GM15510 (cell line): ENCODE measurements around the gene OXGR1.

Experiments used
- POLR2A ChIP-seq: IDR thresholded peaks from 3 replicates; pipeline ENCODE4 v1.6.1; 2011; ENCODE audit warnings: borderline replicate concordance; ENCODE audit not compliant: insufficient read length; ENCODE audit errors: extremely low read depth

OXGR1 gene

DNA sequence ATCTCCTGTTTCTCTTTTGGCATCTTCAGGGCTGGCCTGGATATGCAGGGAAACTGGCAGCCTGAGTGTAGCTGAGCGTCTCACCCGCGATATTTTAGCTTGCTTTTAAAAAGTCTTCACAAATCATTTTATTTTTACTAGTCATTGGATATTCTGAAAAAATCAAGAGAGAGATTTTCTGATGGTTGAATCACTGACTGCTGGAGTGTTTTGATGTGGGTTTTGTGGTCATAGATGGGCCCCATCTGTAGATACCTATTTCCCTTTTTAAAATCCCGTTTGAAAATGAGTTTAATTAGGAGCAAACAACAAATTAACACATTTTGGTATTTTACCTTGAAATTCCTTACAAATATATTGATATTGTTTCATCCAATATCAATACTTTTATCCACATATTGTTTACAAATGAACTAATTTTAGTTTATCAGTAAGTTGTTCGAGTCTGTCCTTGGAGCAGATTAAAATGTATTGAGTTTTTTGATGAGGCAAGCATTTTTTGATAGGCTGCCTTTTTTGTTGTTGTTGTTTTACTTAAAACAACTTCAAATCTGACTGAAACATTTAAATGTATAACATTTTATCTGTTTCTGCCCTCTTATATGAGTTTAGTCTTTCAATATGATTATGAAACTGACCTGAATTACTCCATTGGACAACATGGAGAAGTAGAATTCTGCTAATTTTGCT, 21.5 kb upstream of the OXGR1 start:
- TF ChIP-seq POLR2A = no peak

DNA sequence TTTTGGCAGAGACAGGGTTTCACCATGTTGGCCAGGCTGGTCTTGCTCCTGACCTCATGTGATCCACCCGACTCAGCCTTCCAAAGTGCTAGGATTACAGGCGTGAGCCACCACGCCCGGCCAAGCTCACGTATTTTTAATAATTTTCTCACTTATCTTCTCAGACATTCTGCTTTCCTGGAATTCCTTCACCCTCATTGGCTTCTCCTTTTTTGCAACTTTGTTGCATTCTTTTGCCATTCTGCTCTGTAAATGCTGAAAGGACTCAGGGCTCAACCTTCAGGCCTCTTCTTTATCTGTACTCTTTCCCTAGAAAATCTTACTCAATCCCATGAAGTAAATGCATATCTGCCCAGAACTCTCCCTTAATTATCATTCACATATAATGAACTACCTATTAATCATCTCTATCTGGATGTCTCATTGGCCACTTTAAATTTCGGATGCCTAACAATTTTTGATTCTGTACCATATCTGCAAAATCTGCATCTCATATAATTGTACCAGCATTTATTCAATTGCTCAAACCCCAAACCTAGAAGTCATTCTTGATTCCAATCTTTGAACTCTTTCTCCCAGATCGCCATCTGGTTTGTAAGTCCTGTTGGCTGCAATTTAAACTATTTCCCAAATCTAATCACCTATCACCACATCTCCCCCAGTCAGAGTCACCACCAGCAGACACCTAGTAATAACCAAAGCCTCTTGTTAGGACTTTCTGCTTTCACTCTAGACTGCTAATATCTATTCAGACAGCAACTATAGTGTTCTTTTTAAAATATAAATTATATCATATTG, 18.2 kb upstream of the OXGR1 start:
- TF ChIP-seq POLR2A = no peak

DNA sequence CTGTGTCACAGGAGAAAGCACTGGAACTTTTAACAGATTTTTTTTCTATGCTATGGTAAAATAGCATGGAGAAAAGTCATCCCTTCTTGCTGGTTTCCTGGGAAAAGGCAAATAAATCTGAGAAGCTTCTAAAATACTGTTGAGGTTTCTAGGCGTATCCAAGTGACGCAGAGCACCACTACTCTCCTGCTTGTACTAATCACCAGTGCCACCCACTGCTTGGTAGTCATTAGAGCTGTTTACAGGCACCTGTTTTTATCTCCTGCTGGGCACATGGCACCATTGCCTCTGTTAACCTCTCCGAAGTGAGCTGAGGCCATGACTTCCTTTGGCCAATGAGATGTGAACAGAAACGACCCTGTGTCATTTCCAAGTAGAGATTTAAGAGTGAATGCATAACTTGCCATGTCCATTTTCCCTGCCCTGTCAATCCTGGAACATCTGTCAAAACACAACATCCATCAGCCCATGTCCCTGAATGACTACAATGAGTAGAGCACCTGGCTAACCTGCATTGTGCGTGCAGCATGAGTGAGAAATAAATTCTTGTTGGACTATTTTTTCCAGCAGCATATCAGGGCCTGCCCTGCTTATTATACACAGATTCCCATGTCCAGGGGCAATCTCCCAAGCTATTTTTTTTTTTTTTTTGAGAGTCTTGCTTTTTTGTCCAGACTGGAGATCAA, 17.3 kb upstream of the OXGR1 start:
- TF ChIP-seq POLR2A = no peak

DNA sequence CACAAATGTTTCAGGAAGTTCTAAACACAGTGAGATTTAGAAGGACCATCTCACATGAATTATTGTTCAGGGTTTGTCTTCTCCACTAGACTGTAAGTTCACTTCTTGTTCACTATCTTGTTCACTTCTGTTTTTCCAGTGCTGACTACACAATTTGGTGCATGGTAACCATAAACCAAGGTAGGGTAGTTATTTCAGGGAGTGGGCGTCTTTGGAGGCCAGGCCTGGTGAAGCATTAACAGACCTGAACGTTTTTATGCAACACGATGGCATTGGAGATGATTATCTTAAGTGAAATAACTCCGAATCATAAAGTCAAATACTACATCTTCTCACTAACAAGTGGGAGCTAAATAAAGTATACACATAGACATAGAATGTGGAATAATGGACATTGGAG, 14.4 kb upstream of the OXGR1 start:
- no peak for TF ChIP-seq POLR2A

DNA sequence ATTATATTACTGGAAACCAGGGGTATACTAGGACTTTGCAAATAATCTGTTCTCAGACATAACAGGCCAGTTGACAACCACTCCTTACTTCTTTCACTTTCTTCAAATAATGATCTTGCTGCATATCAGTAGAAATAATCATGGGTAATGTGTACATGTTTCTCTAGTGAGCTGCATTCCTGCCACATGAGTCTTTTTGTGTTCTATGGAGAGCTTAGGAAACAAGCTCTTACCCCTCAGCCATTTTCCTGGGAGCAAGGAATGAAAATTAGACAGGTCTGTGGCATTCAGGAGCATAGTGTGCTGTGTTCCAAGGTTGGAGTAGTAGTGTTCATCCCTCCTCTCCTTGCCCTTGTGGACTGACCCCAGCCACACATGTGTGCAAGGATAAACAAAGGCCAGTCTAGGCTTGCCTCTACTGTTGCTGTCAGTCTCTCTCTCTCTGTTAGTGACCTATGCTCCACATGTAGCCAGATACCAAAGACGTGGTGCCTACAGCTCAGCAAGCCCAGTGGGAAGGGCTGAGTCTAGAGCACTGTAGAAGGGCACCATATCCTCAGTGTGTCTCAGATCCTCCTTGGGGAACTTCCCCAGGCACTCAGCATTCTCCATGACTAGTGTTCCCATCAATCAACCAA, 11.5 kb upstream of the OXGR1 start:
- no peak for TF ChIP-seq POLR2A

DNA sequence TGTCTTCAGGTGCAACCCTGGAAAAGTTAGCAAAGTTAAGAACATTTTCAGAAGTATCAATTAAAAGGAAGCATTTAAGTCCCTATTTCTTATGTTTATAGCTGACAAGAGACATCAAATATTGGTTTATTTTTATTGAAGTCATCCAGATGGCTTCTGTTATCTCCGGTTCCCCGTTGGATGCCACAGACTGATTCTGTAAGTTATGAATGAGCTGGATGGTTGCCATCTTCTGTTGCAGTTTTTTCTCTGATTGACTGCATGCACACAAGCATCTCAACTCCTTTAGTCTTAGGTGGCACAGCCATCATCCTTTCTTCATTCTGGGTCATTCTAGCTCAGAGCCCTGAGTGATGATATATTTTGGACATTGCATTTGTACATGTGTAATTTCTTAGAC, 10.6 kb upstream of the OXGR1 start:
- no peak for TF ChIP-seq POLR2A

DNA sequence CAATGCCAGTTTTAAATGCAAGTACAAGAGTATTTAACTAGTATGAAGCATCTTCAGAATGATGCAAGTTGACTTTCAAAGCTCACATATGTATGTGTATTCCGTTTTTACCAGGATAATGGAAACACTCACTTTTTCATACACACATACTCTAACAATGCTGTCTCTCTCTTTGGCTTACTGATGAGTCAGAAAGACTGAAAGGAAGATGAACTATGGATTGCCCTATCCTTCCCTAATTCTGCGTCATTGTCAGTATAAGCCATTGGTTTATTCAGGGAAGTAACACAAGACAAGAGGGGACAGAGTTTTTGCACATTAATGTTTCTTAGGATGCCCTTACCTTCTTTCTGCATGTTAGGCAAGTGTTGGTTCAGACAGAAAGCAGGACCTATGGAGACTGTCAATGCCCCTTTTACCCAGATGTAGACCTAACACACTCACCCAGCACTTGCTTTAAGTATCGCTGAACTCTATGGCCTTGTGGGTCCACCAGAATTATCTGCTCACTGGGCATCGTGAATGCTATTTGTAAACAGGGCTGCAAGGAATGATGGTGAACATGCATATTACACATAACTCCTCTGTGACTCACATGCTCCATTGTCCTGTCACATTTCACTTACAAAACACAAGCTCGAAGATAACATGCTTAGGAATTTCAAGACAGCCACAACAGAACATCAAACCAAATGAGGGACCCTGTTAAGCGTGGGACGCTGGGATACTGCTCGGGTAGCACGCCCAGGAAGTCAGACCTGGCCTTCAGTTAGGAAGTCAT, 10.0 kb upstream of the OXGR1 start:
- no peak for TF ChIP-seq POLR2A

DNA sequence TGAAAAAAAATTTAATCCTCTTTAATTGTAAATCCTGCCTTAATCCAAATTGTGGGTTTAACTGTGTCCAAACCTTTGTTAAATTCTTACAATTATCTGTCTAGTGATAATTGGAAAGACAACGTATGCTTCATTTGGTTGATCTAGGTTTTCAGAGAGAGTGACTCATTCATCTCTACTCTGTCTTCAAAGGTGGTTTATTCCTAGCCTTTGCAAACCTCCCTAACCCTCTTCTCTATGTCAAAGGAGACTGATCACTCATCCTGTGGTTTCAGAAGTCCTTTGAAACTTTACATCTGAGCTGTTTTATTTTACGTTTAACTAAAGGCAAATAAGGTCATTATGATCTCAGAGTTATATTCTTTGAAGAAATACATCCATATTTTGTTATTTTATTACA, 8.8 kb upstream of the OXGR1 start:
- no peak for TF ChIP-seq POLR2A

DNA sequence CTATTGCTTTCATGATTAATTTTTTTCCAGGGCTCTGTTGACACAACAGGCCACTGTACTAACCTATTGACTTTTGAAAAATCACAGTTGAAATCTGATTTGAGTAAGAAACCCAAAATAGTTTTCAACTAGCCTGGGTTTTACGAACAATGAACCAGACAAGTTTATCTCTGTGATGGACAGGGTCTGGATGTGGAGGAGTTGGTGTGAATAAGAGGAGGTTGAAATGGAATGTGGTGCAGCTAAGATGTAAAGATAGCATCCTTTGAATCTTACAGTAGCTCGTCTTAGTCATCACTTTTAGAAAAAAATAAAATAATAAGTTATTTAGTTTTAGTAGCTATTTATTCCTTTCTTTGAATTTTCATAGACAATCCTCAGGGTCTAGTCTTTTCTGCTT, 8.3 kb upstream of the OXGR1 start:
- TF ChIP-seq POLR2A = no peak

DNA sequence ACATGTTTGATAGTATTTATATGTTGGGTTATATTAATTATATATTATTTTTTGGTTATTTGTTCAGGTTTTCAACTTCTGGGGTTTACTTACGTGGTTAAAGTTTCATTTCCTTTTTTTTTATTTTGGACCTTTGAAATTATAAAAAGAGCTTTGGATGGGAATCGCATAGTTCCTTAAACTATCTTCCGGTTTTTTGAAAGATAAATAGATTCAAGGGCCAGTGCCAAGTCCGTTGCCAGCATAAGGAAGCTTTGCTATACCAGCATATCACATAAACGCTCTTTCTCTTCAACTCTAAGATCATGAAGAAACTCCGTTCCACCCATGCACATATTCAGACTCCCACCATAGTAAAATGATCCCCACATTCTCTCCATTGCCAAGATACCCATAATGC, 7.4 kb upstream of the OXGR1 start:
- TF ChIP-seq POLR2A = no peak

DNA sequence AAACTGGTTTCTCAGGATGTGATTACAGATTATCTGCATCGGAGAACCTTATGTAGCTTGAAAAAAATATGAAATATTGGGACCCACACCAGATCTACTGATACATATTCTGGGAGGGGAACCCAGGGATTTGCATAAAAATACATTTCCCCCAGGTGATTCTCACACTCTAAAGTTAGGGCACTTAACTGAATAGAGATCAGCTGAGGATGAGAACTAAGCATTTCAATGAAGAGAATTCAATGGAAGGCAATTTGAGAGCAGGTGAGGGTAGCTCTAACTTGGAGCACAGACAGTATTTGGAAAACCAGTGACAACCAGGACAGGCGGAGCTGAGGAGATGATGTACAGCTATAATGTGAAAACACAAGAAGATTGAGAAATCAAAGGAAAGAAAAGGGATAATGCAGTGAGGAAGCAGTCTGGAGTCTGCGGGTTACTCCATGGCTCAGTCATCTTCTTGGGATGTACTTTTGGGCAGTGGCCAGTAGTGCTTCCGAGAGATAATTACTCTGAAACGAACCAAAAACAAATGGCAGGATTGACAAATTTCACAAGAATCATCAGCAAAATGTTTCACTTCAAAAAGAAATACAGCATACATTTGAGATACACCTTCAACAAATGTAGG, 6.1 kb upstream of the OXGR1 start:
- TF ChIP-seq POLR2A = no peak

DNA sequence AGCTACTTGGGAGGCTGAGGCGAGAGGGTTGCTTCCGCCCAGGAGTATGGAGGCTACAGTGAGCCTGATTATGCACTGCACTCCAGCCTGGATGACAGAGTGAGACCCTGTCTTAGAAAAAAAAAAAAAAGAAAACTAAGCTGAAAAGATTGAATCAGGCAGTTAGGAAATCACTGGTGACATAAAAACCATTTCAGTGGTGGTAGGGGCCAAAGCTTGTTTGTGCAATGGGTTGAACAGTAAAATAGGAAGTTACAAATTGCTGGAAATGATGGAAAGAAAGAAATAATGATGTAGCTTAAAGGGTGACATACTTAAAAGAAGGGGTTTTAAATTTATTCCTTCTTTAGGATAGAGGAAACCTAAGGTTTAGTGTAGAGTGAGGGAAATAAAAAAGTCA, 4.8 kb upstream of the OXGR1 start:
- no peak for TF ChIP-seq POLR2A

DNA sequence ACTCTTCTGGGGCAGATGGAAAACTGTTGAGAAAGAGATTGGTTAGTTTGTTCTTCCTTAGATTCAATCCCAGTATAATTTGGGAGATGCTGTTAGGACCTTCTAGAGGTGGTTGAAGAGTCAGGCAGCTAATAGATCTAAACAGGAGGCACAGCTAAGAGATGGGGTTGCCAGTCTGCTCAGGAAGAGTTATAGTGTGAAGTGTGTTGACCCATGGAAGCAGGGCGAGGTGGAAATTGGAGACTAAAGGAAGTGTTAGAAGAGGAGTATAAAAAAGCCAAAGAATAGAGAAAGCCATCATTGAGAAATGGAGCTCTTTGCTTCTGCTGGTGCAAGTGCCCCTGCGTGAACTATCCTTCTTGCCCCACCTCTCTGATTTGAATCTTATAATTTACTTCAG, 3.8 kb upstream of the OXGR1 start:
- TF ChIP-seq POLR2A = no peak

DNA sequence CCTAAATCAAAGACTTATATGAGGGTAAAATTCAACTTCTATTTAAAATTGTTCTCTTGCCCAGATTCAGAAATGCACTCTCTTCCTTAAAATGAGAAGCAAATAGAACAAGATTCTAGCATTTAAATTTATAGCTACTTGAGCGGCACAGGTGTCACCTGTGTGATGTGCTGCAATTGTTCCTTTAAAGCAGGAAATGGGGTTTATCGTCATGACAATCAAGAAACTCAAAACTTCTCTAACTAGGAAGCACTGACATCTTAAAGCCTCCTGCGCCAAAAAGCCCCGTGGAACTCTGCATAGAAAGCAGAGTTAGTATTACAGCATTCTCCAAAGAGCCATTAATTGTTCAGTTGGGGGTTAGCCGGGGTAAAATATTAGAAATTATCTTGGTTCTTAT, 2.6 kb upstream of the OXGR1 start:
- TF ChIP-seq POLR2A = no peak
